Measurements from ENCODE around the gene NTRK1.

- TF ChIP-seq CTCF (IDR thresholded peaks at IDR 0.05) (no peak), POLR2A (IDR thresholded peaks at IDR 0.05) (no peak)
Measured at GRCh38 chr1:156901966-156902915, 41.6 kb downstream of the NTRK1 start.

Measured in esophagus squamous epithelium (tissue), 4 donors.